Neural progenitor cell (in vitro differentiated cells): Measurements from ENCODE around the gene SLC4A2. TPM values are rescaled to one million over a fixed set of nuclear protein-coding genes. Genes with fewer than 3 reads are reported as not detected.

Source experiments
- DNase-seq: peaks from one replicate; pipeline ENCODE4 v3.0.0-alpha.2; 2016; ENCODE audit warnings: low spot score
- H2AFZ ChIP-seq: fragments of 200-600 bp; sonication (generic); replicated peaks from 2 replicates; pipeline ENCODE4 v1.6.1; 2016; ENCODE audit warnings: antibody characterized with exemption
- H3F3A ChIP-seq: fragments of 200-600 bp; sonication (generic); 2 replicates; pipeline ENCODE4 v1.6.1; 2016; ENCODE audit warnings: antibody characterized with exemption, low read depth
- H3K27ac ChIP-seq: fragments of 200-600 bp; sonication (generic); 2 replicates; pipeline ENCODE4 v1.5.1; 2016; ENCODE audit warnings: mild to moderate bottlenecking
- H3K27me3 ChIP-seq: fragments of 200-600 bp; sonication (generic); 2 replicates; pipeline ENCODE4 v1.6.1; 2016; ENCODE audit warnings: mild to moderate bottlenecking, moderate library complexity
- H3K36me3 ChIP-seq: fragments of 200-600 bp; sonication (generic); 2 replicates; pipeline ENCODE4 v1.5.1; 2016
- H3K4me1 ChIP-seq: fragments of 200-600 bp; sonication (generic); 2 replicates; pipeline ENCODE4 v1.6.1; 2016; ENCODE audit warnings: mixed run types
- H3K4me2 ChIP-seq: fragments of 200-600 bp; sonication (generic); 2 replicates; pipeline ENCODE4 v1.6.1; 2016
- H3K4me3 ChIP-seq: fragments of 200-600 bp; sonication (generic); 2 replicates; pipeline ENCODE4 v1.5.1; 2016
- H3K79me2 ChIP-seq: fragments of 200-600 bp; sonication (generic); 2 replicates; pipeline ENCODE4 v1.6.1; 2016; ENCODE audit warnings: low read depth
- H3K9ac ChIP-seq: fragments of 200-600 bp; sonication (generic); 2 replicates; pipeline ENCODE4 v1.6.1; 2016
- H3K9me3 ChIP-seq: fragments of 200-600 bp; sonication (generic); 2 replicates; pipeline ENCODE4 v1.5.1; 2016; ENCODE audit warnings: low read depth
- H4K20me1 ChIP-seq: fragments of 200-600 bp; sonication (generic); 2 replicates; pipeline ENCODE4 v1.6.1; 2016; ENCODE audit warnings: low read depth
- H3K27ac Mint-ChIP-seq: 3 replicates; pipeline ENCODE4 v1.8.0; 2021; ENCODE audit warnings: mixed read lengths
- H3K27me3 Mint-ChIP-seq: 2 replicates; pipeline ENCODE4 v1.8.0; 2022; ENCODE audit warnings: low read depth, mild to moderate bottlenecking, inconsistent platforms, moderate library complexity, mixed read lengths; ENCODE audit not compliant: insufficient read depth
- H3K36me3 Mint-ChIP-seq: 3 replicates; pipeline ENCODE4 v1.8.0; 2021; ENCODE audit warnings: mixed read lengths
- H3K4me1 Mint-ChIP-seq: 3 replicates; pipeline ENCODE4 v1.8.0; 2021; ENCODE audit warnings: mixed read lengths
- H3K4me3 Mint-ChIP-seq: 3 replicates; pipeline ENCODE4 v1.8.0; 2021; ENCODE audit warnings: mild to moderate bottlenecking, moderate library complexity, mixed read lengths
- H3K9me3 Mint-ChIP-seq: 3 replicates; pipeline ENCODE4 v1.8.0; 2020; ENCODE audit warnings: mixed read lengths
- CTCF ChIP-seq: fragments of 200-600 bp; sonication (generic); IDR thresholded peaks from 2 replicates; pipeline ENCODE4 v1.5.1; 2017; ENCODE audit warnings: antibody characterized with exemption, mild to moderate bottlenecking
- EZH2 ChIP-seq: fragments of 200-600 bp; sonication (generic); IDR thresholded peaks from 2 replicates; pipeline ENCODE4 v1.6.1; 2017; ENCODE audit warnings: antibody characterized with exemption, mild to moderate bottlenecking, moderate library complexity
- EZH2phosphoT487 ChIP-seq: fragments of 200-600 bp; sonication (generic); IDR thresholded peaks from 2 replicates; pipeline ENCODE4 v1.6.1; 2017; ENCODE audit warnings: antibody characterized with exemption
- total RNA-seq: library from RNA; depleted of rRNA; stranded (reverse); fragments of >200 nt; gene quantifications from 2 replicates; pipeline ENCODE4 v1.2.3, GENCODE V29; 2015; ENCODE audit warnings: low replicate concordance

Gene SLC4A2
- total RNA-seq, 1 donor from 2014 or later: 26.1 TPM

GRCh38 chr7:151016942-151017341 lies 42.4 kb upstream of the SLC4A2 start:
- H3K27me3 Mint-ChIP-seq: peaks cover 13% of the 10 kb centered on the region
- TF ChIP-seq EZH2 (no peak), EZH2phosphoT487 (no peak), CTCF (no peak)
- H3K4me3 Mint-ChIP-seq: peak overlapping the region; percentile 79
- H3K36me3 Mint-ChIP-seq: peaks cover 10% of the 10 kb centered on the region
- Histone ChIP-seq H3K9me3 (no peaks in the 10 kb centered on the region), H3K4me2 (no peak overlapping the region), H3K27me3 (peaks cover 54% of the 10 kb centered on the region), H4K20me1 (no peaks in the 10 kb centered on the region), H3F3A (peaks cover 47% of the 10 kb centered on the region), H3K36me3 (no peaks in the 10 kb centered on the region), H3K79me2 (no peaks in the 10 kb centered on the region), H3K27ac (no peak overlapping the region), H3K9ac (no peak overlapping the region), H2AFZ (no peak overlapping the region), H3K4me3 (no peak overlapping the region), H3K4me1 (peaks cover 41% of the 10 kb centered on the region)
- no peak for DNase-seq
- H3K27ac Mint-ChIP-seq: no peak overlapping the region
- H3K4me1 Mint-ChIP-seq: peaks cover 65% of the 10 kb centered on the region
- no peaks in the 10 kb centered on the region for H3K9me3 Mint-ChIP-seq

GRCh38 chr7:151017370-151017952 lies 41.9 kb upstream of the SLC4A2 start:
- H3K27ac Mint-ChIP-seq: no peak overlapping the region
- H3K27me3 ChIP-seq: peaks cover 50% of the 10 kb centered on the region
- peaks cover 41% of the 10 kb centered on the region for H3F3A ChIP-seq
- H3K4me2 ChIP-seq: peak overlapping the region; percentile 74
- H3K27me3 Mint-ChIP-seq: peaks cover 14% of the 10 kb centered on the region
- no peaks in the 10 kb centered on the region for H3K9me3 Mint-ChIP-seq
- peaks cover 39% of the 10 kb centered on the region for H3K4me1 ChIP-seq
- no peak overlapping the region for H3K9ac ChIP-seq
- H3K79me2 ChIP-seq: no peaks in the 10 kb centered on the region
- H3K36me3 Mint-ChIP-seq: peaks cover 8% of the 10 kb centered on the region
- H3K27ac ChIP-seq: no peak overlapping the region
- no peaks in the 10 kb centered on the region for H3K36me3 ChIP-seq
- no peaks in the 10 kb centered on the region for H3K9me3 ChIP-seq
- peaks cover 60% of the 10 kb centered on the region for H3K4me1 Mint-ChIP-seq
- H2AFZ ChIP-seq: no peak overlapping the region
- TF ChIP-seq EZH2phosphoT487 (no peak), CTCF (no peak), EZH2 (no peak)
- no peak for DNase-seq
- peak overlapping the region; percentile 79 for H3K4me3 Mint-ChIP-seq
- no peaks in the 10 kb centered on the region for H4K20me1 ChIP-seq
- peak overlapping the region; percentile 34 for H3K4me3 ChIP-seq

GRCh38 chr7:151017953-151018420 lies 41.4 kb upstream of the SLC4A2 start:
- H3K4me1 ChIP-seq: peaks cover 34% of the 10 kb centered on the region
- peak overlapping the region; percentile 34 for H3K4me3 ChIP-seq
- peak overlapping the region; percentile 74 for H3K4me2 ChIP-seq
- peak overlapping the region; percentile 79 for H3K4me3 Mint-ChIP-seq
- H3K27ac ChIP-seq: no peak overlapping the region
- H2AFZ ChIP-seq: no peak overlapping the region
- no peaks in the 10 kb centered on the region for H3K9me3 ChIP-seq
- H3K27me3 Mint-ChIP-seq: peaks cover 16% of the 10 kb centered on the region
- peaks cover 6% of the 10 kb centered on the region for H3K36me3 Mint-ChIP-seq
- peak; percentile 90 for DNase-seq
- peak overlapping the region; percentile 91 for H3K27ac Mint-ChIP-seq
- H3K27me3 ChIP-seq: peaks cover 48% of the 10 kb centered on the region
- no peaks in the 10 kb centered on the region for H4K20me1 ChIP-seq
- H3F3A ChIP-seq: peaks cover 36% of the 10 kb centered on the region
- H3K9ac ChIP-seq: no peak overlapping the region
- TF ChIP-seq EZH2: no peak
- peak; percentile 99 for TF ChIP-seq CTCF
- TF ChIP-seq EZH2phosphoT487: no peak
- H3K79me2 ChIP-seq: no peaks in the 10 kb centered on the region
- H3K36me3 ChIP-seq: no peaks in the 10 kb centered on the region
- no peaks in the 10 kb centered on the region for H3K9me3 Mint-ChIP-seq
- H3K4me1 Mint-ChIP-seq: peaks cover 57% of the 10 kb centered on the region
